ENCODE measurements around the gene EXOC6B. TPM values are rescaled to one million over a fixed set of nuclear protein-coding genes. Genes with fewer than 3 reads are reported as not detected.

EXOC6B gene
- total RNA-seq, 1 experiment from 2014 or later = 40.1 TPM

DNA sequence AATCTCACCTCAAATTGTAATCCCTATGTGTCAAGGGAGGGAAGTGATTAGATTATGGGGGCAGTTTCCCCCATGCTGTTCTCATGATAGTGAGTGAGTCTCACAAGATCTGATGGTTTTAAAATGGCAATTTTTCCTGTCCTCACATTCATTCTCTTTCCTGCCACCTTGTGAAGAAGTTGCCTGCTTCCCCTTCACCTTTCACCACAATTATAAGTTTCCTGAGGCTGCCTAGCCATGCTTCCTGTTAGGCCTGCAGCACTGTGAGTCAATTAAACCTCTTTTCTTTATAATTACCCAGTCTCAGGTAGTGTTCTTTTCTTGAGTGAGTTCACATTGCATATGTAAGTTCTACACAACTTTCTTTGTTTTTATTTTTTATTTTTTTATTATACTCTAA is 271.5 kb downstream of the EXOC6B start:
- Histone ChIP-seq H3K4ac (ENCODE audit: low read depth, low read length) (no peak overlapping the region), H3K18ac (ENCODE audit: insufficient read length, low read depth, low read length) (no peak overlapping the region), H4K91ac (ENCODE audit: insufficient read length, low read depth, low read length) (no peak overlapping the region), H3K79me2 (ENCODE audit: insufficient read depth, low read length) (no peaks in the 10 kb centered on the region), H3T11ph (ENCODE audit: low read length) (no peak overlapping the region), H3K27me3 (ENCODE audit: insufficient read depth, low read length) (no peaks in the 10 kb centered on the region), H2BK5ac (ENCODE audit: insufficient read length, low read length) (no peak overlapping the region), H3K27ac (ENCODE audit: insufficient read length, low read depth, low read length) (no peak overlapping the region), H4K8ac (replicated peaks; ENCODE audit: insufficient read length, low read depth, low read length) (no peak overlapping the region), H3K9me3 (ENCODE audit: control insufficient read depth, low read depth, low read length) (no peaks in the 10 kb centered on the region), H2BK15ac (ENCODE audit: low read depth, low read length) (no peak overlapping the region), H3K4me1 (ENCODE audit: insufficient read depth, low read length) (no peaks in the 10 kb centered on the region), H3K23me2 (ENCODE audit: insufficient read length, low read depth, low read length, poor library complexity, severe bottlenecking) (no peaks in the 10 kb centered on the region), H2BK12ac (ENCODE audit: insufficient read length, low read depth, low read length) (no peak overlapping the region), H2BK120ac (ENCODE audit: low read depth, low read length, poor library complexity, severe bottlenecking) (no peak overlapping the region), H2AFZ (ENCODE audit: low read length) (no peak overlapping the region), H3K23ac (ENCODE audit: insufficient read length, low read depth, low read length) (no peak overlapping the region), H2BK20ac (ENCODE audit: low read depth, low read length, poor library complexity, severe bottlenecking) (no peak overlapping the region), H3K14ac (ENCODE audit: insufficient read depth, low read length) (no peak overlapping the region), H2AK5ac (ENCODE audit: insufficient read length, low read length) (no peak overlapping the region), H3K56ac (ENCODE audit: insufficient read length, low read depth, low read length) (no peak overlapping the region), H4K5ac (ENCODE audit: insufficient read length, low read depth, low read length) (no peak overlapping the region), H3K9ac (ENCODE audit: extremely low read depth, insufficient read length, low read length) (no peak overlapping the region), H4K20me1 (ENCODE audit: control insufficient read depth, insufficient read depth, insufficient read length) (no peaks in the 10 kb centered on the region), H3K4me2 (ENCODE audit: insufficient read depth, insufficient read length, low read length) (no peak overlapping the region), H3K79me1 (ENCODE audit: insufficient read depth, low read depth, low read length, poor library complexity, severe bottlenecking) (no peaks in the 10 kb centered on the region)
- no peaks in the 10 kb centered on the region for H3K9me3 Mint-ChIP-seq
- peaks cover 7 to 11% (median 7%) of the 10 kb centered on the region in 3 experiments for H3K36me3 Mint-ChIP-seq (ENCODE audit: insufficient read depth in 1 of 3, low read depth in 3 of 3)
- DNase-seq = no peak
- TF ChIP-seq, protein P1, sequence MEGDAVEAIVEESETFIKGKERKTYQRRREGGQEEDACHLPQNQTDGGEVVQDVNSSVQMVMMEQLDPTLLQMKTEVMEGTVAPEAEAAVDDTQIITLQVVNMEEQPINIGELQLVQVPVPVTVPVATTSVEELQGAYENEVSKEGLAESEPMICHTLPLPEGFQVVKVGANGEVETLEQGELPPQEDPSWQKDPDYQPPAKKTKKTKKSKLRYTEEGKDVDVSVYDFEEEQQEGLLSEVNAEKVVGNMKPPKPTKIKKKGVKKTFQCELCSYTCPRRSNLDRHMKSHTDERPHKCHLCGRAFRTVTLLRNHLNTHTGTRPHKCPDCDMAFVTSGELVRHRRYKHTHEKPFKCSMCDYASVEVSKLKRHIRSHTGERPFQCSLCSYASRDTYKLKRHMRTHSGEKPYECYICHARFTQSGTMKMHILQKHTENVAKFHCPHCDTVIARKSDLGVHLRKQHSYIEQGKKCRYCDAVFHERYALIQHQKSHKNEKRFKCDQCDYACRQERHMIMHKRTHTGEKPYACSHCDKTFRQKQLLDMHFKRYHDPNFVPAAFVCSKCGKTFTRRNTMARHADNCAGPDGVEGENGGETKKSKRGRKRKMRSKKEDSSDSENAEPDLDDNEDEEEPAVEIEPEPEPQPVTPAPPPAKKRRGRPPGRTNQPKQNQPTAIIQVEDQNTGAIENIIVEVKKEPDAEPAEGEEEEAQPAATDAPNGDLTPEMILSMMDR (conservative IDR thresholded peaks at IDR 0.05) = no peak
- H3K27me3 Mint-ChIP-seq (ENCODE audit: low read depth) = no peaks in the 10 kb centered on the region
- H3K4me1 Mint-ChIP-seq = no peaks in the 10 kb centered on the region
- no peak overlapping the region for H3K4me3 Mint-ChIP-seq
- H3K27ac Mint-ChIP-seq = peak overlapping the region in 2 of 3 experiments; percentile 40 to 62; a peak in 3 of 7 replicates
